Psoas muscle (tissue), 8 donors: ENCODE measurements around the gene RAVER1. TPM values are rescaled to one million over a fixed set of nuclear protein-coding genes. Genes with fewer than 3 reads are reported as not detected.

Experiments
- ATAC-seq, 4 donors: fragments of 200-7000 bp; cut with Tn5 transposase; one replicate each; pipeline ENCODE4 v1.9.1; 2020; ENCODE audit warnings: moderate library complexity in 3 of 4, mild to moderate bottlenecking in 2 of 4
- DNase-seq, 2 donors: peaks; one replicate each; pipeline ENCODE4 v3.0.0-alpha.2; 2020
- H3K27ac ChIP-seq: fragments of 200-600 bp; one replicate; pipeline ENCODE4 v1.8.0; 2022
- H3K27me3 ChIP-seq, 3 donors: fragments of 200-600 bp in 1 of 3; one replicate each; pipeline versions ENCODE4 v1.6.1 to v1.8.0; 2013 to 2022; ENCODE audit warnings: low read length in 2 of 3, mild to moderate bottlenecking in 2 of 3, moderate library complexity in 1 of 3; ENCODE audit not compliant: insufficient read depth in 3 of 3
- H3K36me3 ChIP-seq, 2 donors: fragments of 200-600 bp in 1 of 2; one replicate each; pipeline versions ENCODE4 v1.6.1 to v1.8.0; 2013 to 2022; ENCODE audit warnings: low read depth in 1 of 2, mild to moderate bottlenecking in 1 of 2, moderate library complexity in 1 of 2; ENCODE audit not compliant: insufficient read depth in 1 of 2
- H3K4me1 ChIP-seq: fragments of 200-600 bp; one replicate; pipeline ENCODE4 v1.8.0; 2022
- H3K4me3 ChIP-seq: fragments of 200-600 bp; one replicate; pipeline ENCODE4 v1.8.0; 2022; ENCODE audit warnings: mild to moderate bottlenecking
- H3K9me3 ChIP-seq: fragments of 200-600 bp; one replicate; pipeline ENCODE4 v1.8.0; 2022
- CTCF ChIP-seq: fragments of 200-600 bp; IDR thresholded peaks from one replicate; pipeline ENCODE4 v1.8.0; 2022; ENCODE audit warnings: antibody characterized with exemption
- WGBS, 3 donors: extraction: QIAGEN DNeasy Blood & Tissue Kit; methylation state at CpG; one replicate each; pipeline versions ENCODE4 v1.1.6 to v1.1.7; 2013; 5-methylcytosine and 5-hydroxymethylcytosine counted together
- intact Hi-C, 2 donors: fragments of 100-400 bp; cut with DNase I; formaldehyde crosslinking; loops; one replicate each; pipeline versions ENCODE4 v1.11.0 to v1.14.2; 2022
- polyA plus RNA-seq, 3 donors: library from polyadenylated mRNA; stranded (reverse); fragments of 200-250 nt; gene quantifications; one replicate each; pipeline ENCODE4 v1.2.3, GENCODE V29; 2013
- total RNA-seq, 4 donors: library from RNA; stranded (reverse); fragmentation: NEBNext Ultra II Directional in 2 of 4; extraction: Animal tissue kit (Norgen Biotek cat#: 25700) in 2 of 4; gene quantifications; one replicate each; pipeline versions ENCODE4 v1.2.1 to v1.2.4, GENCODE V29; 2021 to 2023
- donor health status: healthy with polysubstance abuse.
- donor health status: DM: no; HTN: no; CAD: no; lungs with moderate emphysema.
- donor health status: Bipolar disorder and iron deficiency.
- donor health status: healthy.
- donor health status: DM: yes; HTN: yes; CAD: no.
- donor health status: DM: no; HTN: no; CAD: no.
- donor health status: DM: no; HTN: no; CAD: no.
- donor health status: DM: yes; HTN: yes; CAD: no.

RAVER1 gene
- total and polyA plus RNA-seq, 7 donors = 4.3 to 11.2 (median 8.2) TPM

- Histone ChIP-seq H3K4me3 (no peak overlapping the region), H3K4me1 (no peaks in the 10 kb centered on the region), H3K27ac (no peak overlapping the region), H3K27me3 (no peaks in the 10 kb centered on the region), H3K9me3 (no peaks in the 10 kb centered on the region), H3K36me3 (peaks cover 8 to 92% of the 10 kb centered on the region in 2 donors)
- ATAC-seq = no peak
- intact Hi-C loops = no loop called here
- no peak for TF ChIP-seq CTCF
- DNase-seq = no peak
- 94 to 96% (median 94%) methylated on average over 18 to 32 of the region's 32 CpGs for WGBS, 3 donors
Observed at GRCh38 chr19:10320602-10321416, 12.5 kb downstream of the RAVER1 start.

GRCh38 chr19:10318807-10319682 lies 14.3 kb downstream of the RAVER1 start:
- ATAC-seq (no peak), DNase-seq (no peak)
- Histone ChIP-seq H3K36me3 (peaks cover 8 to 78% of the 10 kb centered on the region in 2 donors), H3K27ac (no peak overlapping the region), H3K4me3 (no peak overlapping the region), H3K9me3 (no peaks in the 10 kb centered on the region), H3K27me3 (no peaks in the 10 kb centered on the region), H3K4me1 (peaks cover 3% of the 10 kb centered on the region)
- intact Hi-C loops = no loop called here
- no peak for TF ChIP-seq CTCF
- WGBS, 3 donors = 88 to 89% (median 88%) methylated on average over 13 of the region's 13 CpGs

GRCh38 chr19:10317857-10318462 lies 15.4 kb downstream of the RAVER1 start:
- Histone ChIP-seq H3K4me3 (no peak overlapping the region), H3K27me3 (no peaks in the 10 kb centered on the region), H3K9me3 (no peaks in the 10 kb centered on the region), H3K27ac (no peak overlapping the region), H3K4me1 (peaks cover 3% of the 10 kb centered on the region), H3K36me3 (peaks cover under 1 to 70% of the 10 kb centered on the region in 2 donors)
- intact Hi-C loops = no loop called here
- DNase-seq (no peak), ATAC-seq (no peak)
- 93 to 94% (median 93%) methylated on average over 13 to 15 of the region's 15 CpGs for WGBS, 3 donors
- no peak for TF ChIP-seq CTCF

GRCh38 chr19:10317045-10317856 lies 16.1 kb downstream of the RAVER1 start:
- no peaks in the 10 kb centered on the region for H3K27me3 ChIP-seq
- WGBS, 3 donors = 79 to 84% (median 81%) methylated on average over 28 to 29 of the region's 29 CpGs
- TF ChIP-seq CTCF = no peak
- peaks cover 0 to 66% of the 10 kb centered on the region in 2 donors for H3K36me3 ChIP-seq
- no peak overlapping the region for H3K4me3 ChIP-seq
- no peak for ATAC-seq
- DNase-seq = no peak
- intact Hi-C loops = no loop called here
- peaks cover 3% of the 10 kb centered on the region for H3K4me1 ChIP-seq
- H3K27ac ChIP-seq = no peak overlapping the region
- H3K9me3 ChIP-seq = no peaks in the 10 kb centered on the region
